H1 (cell line): ENCODE measurements around the gene MAGIX. TPM values are rescaled to one million over a fixed set of nuclear protein-coding genes. Genes with fewer than 3 reads are reported as not detected.

Source experiments
- TEAD4 ChIP-seq: IDR thresholded peaks from 2 replicates; pipeline ENCODE4 v1.6.1; 2012; ENCODE audit warnings: low read depth, low read length, inconsistent platforms, mixed read lengths
- polyA plus RNA-seq, 7 experiments: library from polyadenylated mRNA; depleted of rRNA in 3 of 7; stranded (reverse) in 5 of 7; unstranded in 2 of 7; fragments of >200 nt in 5 of 7; fragments of 200-250 nt in 2 of 7; gene quantifications; 1 replicate in 5 of 7; 2 replicates in 1 of 7; 4 replicates in 1 of 7; pipeline versions ENCODE4 v1.2.1 to v1.2.3, GENCODE V29; 2011 to 2013; ENCODE audit warnings: missing spikeins in 2 of 7, mixed read lengths in 2 of 7
- total RNA-seq: library from RNA; stranded (reverse); fragmentation: NEBNext Ultra II Directional; extraction: Animal tissue kit (Norgen Biotek cat#: 25700); gene quantifications from 2 replicates; pipeline ENCODE4 v1.2.1, GENCODE V29; 2021

The MAGIX gene
- total and polyA plus RNA-seq, 2 of the 8 experiments (the other 6 are each of a cell fraction or from before 2014, with no cell fraction given) = 0.37 to 1.1 TPM

GRCh38 chrX:49205443-49205842 is 42.9 kb downstream of the MAGIX start (continued):
- no peak for TF ChIP-seq TEAD4
